ENCODE measurements around the gene TSPAN1.

The TSPAN1 gene

DNA sequence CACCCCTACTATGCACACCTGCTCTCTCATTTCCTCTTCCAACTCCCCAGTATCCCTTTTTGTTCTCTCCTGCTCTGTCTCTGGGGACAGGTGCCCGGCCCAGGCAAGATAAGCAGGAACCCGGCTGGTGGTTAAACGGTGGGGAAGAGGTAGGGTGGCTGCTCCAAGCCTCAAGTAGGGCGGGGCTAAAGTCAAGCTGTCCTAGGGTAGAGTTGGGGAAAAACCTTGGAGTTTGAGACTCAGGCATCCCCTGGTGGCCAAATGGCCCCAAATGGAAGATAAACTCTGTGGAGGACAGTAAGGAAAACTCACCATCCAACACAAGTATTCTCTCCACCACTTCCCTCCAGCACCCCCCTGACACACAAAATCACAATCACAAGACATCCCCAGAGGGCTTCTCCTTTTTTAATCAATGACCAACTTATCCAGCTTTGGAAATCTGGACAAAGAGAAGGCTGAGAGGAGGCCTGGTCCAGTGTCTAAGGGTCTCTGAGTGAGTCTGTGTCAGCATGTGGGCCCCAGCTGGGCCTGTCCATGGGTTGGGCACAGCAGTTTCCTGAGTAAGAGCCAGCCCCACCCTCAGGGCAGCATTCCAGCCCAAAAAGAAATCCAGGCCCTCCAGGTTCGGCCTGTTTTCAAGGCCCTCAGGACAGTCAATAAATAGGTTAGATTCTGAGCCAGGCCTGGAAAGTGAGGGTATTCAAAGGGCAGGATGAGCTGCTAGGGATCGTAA is 13.6 kb downstream of the TSPAN1 start:
- TF ChIP-seq GATA2 (IDR thresholded peaks at IDR 0.05; ENCODE audit: low read depth, low read length) (no peak), GATA3 (IDR thresholded peaks at IDR 0.05; ENCODE audit: low read depth, low read length) (no peak)

DNA sequence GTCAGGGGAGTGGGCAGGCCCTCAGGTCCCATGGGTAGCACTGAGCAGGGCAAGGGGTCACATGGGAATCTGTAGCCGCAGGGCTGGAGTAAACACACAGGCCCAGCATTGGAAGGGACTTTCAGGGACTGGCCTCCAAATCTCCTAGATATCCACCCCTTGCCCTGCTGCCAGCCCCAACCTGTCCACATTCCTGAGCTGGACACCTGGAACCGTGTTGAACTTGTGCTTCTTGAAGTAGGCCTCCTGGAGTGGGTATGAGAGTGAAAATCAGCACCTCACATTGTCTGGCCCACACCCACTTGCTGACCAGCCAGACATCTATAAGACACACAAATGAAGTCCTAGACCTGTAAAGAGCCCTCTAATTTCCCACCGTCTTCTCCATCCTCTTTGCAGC is 15.7 kb downstream of the TSPAN1 start:
- TF ChIP-seq GATA3 (IDR thresholded peaks at IDR 0.05; ENCODE audit: low read depth, low read length), result no peak
- no peak for TF ChIP-seq GATA2 (IDR thresholded peaks at IDR 0.05; ENCODE audit: low read depth, low read length)

DNA sequence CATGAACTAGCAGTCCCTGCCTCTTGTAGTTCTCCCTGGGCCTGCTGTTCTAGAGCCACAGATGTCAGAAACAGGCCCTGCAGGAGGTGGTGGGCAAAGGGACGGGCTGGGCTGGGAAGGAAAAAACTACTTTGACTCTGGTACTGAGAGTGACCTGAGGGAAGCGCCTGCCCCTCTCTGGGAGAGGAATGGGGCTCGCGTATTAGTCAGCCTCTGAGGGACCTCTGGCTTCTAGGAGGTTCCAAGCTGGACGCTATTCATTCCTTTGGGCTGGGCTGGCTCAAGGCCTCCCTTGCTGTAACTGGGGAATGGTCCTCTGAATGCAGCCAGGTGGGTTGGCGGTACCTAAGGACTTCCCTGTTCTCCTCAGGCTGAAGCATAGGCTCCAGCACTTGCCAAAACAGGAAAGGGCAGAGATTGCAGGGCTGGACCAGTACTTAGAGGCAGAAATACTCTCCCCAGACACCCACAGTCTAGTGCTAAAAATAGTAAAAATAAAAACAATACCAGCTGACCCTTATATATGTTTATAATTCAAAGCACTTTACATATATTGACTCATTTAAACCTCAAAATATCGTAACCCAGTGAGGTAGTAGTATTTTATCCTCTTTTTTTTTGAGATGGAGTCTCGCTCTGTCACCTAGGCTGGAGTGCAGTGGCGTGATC is 16.3 kb downstream of the TSPAN1 start:
- no peak for TF ChIP-seq GATA3 (IDR thresholded peaks at IDR 0.05; ENCODE audit: low read depth, low read length)
- TF ChIP-seq GATA2 (IDR thresholded peaks at IDR 0.05; ENCODE audit: low read depth, low read length), result no peak

DNA sequence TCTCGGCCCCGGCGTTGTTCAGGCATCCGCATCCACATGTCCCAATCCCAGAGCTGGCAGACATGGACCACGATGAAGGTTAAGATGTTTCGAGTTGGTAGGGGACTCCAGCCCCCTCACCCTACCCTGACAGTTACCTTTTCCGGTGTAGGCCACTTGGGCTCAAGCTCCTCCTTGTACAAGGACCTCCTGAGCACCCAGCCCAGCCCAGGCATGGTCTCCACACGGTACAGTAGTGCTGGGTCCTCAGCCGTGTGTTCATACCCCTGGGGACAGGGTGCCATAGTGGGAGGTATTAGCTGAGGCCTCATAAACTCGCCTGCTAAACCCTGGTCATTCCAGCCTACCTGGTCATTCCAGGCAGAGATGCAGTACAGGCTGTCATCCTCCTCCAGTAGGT is 17.3 kb downstream of the TSPAN1 start:
- TF ChIP-seq GATA3 (IDR thresholded peaks at IDR 0.05; ENCODE audit: low read depth, low read length) (no peak), GATA2 (IDR thresholded peaks at IDR 0.05; ENCODE audit: low read depth, low read length) (no peak)

DNA sequence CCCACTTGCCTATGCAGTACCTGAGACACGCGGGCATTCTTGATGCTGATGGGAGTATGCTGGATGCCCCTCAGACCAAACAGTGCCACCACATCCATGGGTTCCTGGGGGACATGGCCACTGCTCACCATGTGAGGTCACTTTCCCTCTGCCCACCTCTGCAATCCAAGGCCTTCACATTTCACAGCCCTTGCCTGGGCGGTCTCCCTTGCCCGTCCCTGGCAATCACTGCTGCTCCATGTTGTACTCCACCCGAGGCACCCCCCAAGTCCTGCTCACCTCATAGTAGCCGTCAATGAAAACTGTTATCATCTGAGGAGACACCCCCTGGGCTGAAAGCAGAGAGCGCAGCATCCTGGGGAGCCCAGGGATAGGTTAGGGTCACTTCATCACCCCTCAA is 18.4 kb downstream of the TSPAN1 start:
- no peak for TF ChIP-seq GATA2 (IDR thresholded peaks at IDR 0.05; ENCODE audit: low read depth, low read length)
- no peak for TF ChIP-seq GATA3 (IDR thresholded peaks at IDR 0.05; ENCODE audit: low read depth, low read length)

DNA sequence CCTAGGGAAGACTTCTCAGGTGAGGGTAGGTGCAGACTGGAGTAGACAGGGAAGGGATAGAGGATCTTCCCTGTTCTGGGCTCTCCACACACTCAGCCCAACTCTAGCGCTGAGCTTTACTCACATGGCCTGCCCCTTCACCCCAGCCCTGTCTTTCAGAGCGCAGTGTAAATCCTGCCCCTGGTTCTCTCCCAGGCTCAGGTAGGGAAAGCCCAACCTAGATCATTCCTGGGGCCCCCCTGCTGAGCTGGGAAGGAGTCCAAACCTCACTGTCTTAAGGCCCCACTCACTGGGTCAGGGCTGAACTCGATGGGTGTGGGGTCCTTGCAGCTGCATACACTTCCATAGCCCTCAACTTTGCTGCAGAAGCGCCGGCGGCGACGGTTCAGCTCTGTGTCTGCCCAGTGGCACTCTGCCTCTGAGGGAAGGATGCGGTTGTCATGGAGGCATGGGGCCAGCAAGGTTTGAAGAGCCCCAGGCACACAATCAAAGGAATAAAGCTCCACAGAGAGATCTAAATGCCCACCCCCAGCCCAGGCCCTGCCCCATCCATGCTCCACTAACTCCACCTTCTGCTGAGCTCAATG is 19.2 kb downstream of the TSPAN1 start:
- TF ChIP-seq GATA2 (IDR thresholded peaks at IDR 0.05; ENCODE audit: low read depth, low read length), result no peak
- no peak for TF ChIP-seq GATA3 (IDR thresholded peaks at IDR 0.05; ENCODE audit: low read depth, low read length)

DNA sequence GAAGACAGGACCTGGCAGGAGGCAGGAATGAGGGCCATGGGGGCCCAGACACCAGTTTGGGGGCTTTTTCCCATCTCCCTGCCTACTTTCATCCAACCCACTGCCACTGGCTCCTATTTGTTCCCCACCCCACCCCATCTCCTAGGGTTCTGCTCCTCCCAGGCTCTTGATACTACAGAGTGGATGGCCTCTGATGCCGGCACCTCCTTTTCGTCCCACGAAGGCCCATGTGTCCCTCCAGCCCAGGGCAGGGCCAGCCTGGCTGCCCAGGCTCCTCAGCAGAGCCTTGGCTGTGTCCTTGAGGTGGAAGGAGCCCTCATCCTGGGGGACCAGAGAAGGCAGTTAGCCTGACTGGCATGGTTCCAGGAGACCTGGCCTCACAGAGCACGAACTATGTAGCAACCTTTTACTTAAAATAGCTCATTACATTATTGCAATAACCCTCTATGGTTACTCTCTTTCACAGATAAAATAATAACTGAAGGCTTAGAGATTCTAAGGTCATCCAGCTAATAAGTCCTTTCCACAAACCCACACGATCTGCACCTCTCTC is 19.8 kb downstream of the TSPAN1 start:
- TF ChIP-seq GATA2 (IDR thresholded peaks at IDR 0.05; ENCODE audit: low read depth, low read length), result no peak
- no peak for TF ChIP-seq GATA3 (IDR thresholded peaks at IDR 0.05; ENCODE audit: low read depth, low read length)

DNA sequence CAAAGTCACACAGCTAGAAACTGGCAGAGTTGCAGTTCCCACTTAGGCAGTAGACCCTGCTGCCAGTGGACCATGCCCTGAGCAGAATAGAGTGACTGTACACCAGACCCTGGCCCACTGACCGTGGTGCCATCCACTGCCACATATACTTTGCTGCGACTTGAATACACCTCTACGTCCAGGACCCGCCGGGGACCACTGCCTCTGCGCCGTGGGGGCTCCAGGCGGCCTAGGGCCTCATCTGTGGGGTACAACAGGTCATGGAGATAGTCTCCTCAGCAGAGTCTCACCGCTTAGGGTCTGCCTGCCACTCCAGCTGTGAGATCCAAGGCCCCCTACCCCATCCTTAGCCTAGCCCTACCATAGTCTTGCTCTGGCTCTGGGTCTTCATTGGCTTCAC is 21.7 kb downstream of the TSPAN1 start:
- no peak for TF ChIP-seq GATA3 (IDR thresholded peaks at IDR 0.05; ENCODE audit: low read depth, low read length)
- no peak for TF ChIP-seq GATA2 (IDR thresholded peaks at IDR 0.05; ENCODE audit: low read depth, low read length)

DNA sequence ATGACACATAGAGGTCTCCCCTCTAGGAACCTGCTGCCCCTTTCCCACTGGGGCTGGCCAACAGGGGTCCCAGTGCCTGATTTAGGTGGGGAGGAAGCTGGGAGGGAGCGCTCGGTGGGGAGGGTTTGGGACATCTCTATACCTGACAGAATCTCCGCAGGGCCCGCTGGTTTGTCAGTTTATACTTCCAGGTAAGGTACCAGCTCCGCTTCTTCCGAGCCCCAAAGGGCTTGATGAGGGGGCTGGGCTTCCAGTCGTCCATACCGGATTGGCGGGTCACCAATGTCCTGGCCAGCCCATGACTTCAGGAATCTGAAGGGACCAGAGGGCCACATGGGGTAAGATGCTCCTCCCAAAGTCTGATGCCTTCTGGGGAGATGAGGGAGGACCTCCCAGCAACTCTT is 22.7 kb downstream of the TSPAN1 start:
- no peak for TF ChIP-seq GATA2 (IDR thresholded peaks at IDR 0.05; ENCODE audit: low read depth, low read length)
- TF ChIP-seq GATA3 (IDR thresholded peaks at IDR 0.05; ENCODE audit: low read depth, low read length), result no peak

DNA sequence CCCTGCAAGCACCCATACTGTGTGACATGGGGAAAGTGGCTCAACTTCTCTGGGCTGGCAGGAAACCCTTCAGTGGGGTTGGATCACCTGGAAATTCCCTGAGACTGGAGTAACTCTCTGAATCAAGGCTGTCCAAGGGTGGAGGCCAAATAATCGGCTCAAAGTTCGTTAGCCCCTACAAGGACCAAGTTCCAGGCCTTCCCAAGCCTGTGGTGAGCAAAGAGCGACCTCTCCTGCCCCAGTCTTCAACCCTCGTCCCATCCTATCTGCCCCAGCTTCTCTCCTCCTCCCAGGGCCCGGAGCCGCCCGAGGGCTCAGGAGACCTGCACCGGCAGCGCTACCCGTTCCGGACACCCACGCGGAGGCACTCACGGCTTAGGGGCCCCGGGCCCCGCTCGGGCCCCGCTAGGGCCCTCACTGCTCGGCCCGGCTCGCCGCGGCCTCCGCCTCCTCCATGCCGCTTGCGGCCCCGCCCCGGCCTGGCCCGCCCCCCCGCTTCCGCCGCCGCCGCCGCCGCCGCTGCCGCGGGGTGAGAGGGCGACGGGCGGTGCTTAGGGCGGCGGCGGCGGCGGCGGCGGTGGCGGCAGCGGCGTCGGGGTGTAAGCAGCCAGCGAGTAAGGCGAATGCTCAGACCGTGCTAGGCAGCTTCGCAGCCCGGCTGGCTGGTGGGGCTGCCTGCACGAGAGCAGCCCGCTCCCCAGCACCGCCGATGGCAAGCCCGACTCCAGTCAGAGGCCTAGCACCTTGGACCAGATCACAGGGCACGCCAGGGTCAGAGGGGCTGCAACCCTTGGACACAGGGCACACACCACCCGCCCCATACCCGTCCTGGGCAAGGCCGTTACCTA is 23.3 kb downstream of the TSPAN1 start, which contains the start of gene POMGNT1:
Gene POMGNT1 (minus strand): TSS at position 471 of the 848 bp plus-strand sequence. CDS start 613 bp downstream, outside the sequence.
- no peak for TF ChIP-seq GATA2 (IDR thresholded peaks at IDR 0.05; ENCODE audit: low read depth, low read length)
- TF ChIP-seq GATA3 (IDR thresholded peaks at IDR 0.05; ENCODE audit: low read depth, low read length), result no peak

DNA sequence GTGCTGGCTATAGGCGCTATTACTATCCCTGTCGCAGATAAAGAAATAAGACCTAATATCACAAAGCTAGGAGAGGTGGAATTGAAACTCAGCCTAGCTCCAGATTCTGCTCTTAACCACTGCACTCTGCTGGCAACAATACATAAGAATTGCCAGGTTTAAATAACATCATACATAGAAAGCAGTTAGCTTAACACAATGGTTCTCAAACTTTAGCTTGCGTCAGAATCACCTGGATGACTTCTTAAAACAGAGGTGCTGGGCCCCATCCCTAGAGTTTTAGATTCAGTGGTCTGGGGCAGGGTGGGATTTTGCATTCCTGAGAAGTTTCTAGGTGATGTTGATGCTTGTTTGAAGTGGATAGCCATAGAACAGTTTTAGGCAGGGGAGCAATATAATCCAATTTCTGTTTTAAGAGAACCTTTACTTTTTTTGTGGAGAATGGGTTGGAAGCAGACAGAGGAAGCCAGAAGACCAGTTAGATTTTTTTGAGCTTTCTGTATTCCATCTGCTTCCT is 24.4 kb downstream of the TSPAN1 start:
- TF ChIP-seq GATA3 (IDR thresholded peaks at IDR 0.05; ENCODE audit: low read depth, low read length), result no peak
- TF ChIP-seq GATA2 (IDR thresholded peaks at IDR 0.05; ENCODE audit: low read depth, low read length), result no peak

DNA sequence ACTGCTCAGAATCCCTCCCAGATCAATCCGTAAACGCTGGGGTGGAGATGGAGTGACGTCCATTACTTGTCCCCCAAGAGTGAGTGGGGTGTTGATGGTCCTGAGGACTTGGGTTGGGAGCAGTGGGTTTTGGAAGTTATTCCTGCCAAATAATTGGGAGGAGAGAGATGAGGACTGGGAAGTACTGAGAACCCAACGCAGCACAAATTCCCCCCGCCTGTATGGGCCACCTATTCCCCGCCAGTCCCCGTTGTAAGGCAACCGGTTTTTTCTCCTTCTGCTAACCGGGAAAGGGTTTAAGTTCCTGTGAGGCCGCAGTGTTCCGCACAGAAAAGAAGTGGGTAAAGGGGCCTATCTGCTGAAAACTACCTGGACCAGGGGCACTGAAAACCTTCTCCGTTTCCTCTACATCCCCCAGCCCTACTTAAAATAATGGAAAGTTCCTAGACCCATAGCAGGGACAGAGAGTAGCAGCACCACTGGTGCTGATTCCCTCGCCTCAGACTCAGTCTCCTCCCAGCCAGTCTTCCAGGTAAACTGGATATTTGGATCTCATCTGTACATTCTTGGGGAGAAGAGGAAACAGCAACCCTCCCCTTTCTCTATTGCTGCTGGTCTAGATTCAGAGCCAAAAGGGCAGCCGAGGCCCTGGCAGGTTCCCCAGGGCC is 29.0 kb downstream of the TSPAN1 start:
- TF ChIP-seq GATA2 (IDR thresholded peaks at IDR 0.05; ENCODE audit: low read depth, low read length) (no peak), GATA3 (IDR thresholded peaks at IDR 0.05; ENCODE audit: low read depth, low read length) (no peak)

DNA sequence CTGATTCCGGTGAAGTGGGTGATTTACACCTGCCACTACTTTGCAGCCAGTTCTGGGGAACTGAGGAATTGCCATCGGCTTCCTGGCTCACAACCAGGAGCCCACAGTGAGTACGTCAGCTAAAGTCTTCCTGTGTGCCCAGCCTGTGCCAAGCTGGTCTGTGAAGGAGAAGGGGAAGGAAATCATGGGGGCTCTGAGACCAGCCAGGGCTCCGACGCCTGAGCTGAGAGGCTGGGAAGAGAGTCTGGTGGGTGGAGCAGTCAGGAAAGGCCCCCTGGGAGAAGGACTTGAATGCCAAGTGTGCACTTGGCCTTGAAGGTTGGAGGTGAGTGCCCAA is 29.5 kb downstream of the TSPAN1 start:
- TF ChIP-seq GATA2 (IDR thresholded peaks at IDR 0.05; ENCODE audit: low read depth, low read length) (no peak), GATA3 (IDR thresholded peaks at IDR 0.05; ENCODE audit: low read depth, low read length) (no peak)

Data from SH-SY5Y (cell line).